ENCODE measurements around the gene BRD1. TPM values are rescaled to one million over a fixed set of nuclear protein-coding genes. Genes with fewer than 3 reads are reported as not detected.

BRD1 gene
- total RNA-seq, 1 experiment from 2014 or later: 31.3 TPM

DNA sequence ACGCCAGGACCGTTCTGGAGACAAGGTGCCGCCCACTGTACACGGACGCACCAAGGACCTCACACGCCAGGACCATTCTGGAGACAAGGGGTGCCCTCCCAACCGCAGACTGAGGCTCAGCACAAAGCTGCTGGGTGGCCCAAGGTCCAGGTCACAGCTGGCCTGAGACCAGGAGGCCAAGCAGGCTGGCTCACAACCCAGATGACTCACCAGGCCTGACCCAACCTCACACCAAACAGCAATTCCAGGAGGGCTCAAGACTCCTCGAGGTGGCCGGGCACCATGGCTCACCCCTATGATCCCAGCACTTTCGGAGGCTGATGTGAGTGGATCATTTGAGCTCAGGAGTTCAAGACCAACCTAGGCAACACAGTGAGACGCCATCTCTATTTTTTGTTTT, 14.8 kb downstream of the BRD1 start:
- Histone ChIP-seq H3K9me3 (ENCODE audit: control insufficient read depth in 1 of 2, insufficient read depth in 1 of 2, low read depth in 1 of 2, low read length in 2 of 2) (no peaks in the 10 kb centered on the region), H3K79me2 (ENCODE audit: insufficient read depth, low read length) (peaks cover 100% of the 10 kb centered on the region), H3K27me3 (ENCODE audit: insufficient read depth, low read length) (no peaks in the 10 kb centered on the region), H2AFZ (ENCODE audit: low read depth, low read length, poor library complexity, severe bottlenecking) (no peak overlapping the region), H3K36me3 (ENCODE audit: control insufficient read depth in 1 of 2, insufficient read depth in 2 of 2, low read length in 2 of 2) (peaks cover 9 to 15% of the 10 kb centered on the region in 2 experiments; a peak in 3 of 4 replicates), H3K4me3 (replicated peaks in 1 of 2; ENCODE audit: low read depth in 1 of 2, low read length in 2 of 2) (no peak overlapping the region), H3K9ac (ENCODE audit: low read length) (no peak overlapping the region), H3K4me1 (ENCODE audit: control insufficient read depth in 1 of 2, insufficient read depth in 2 of 2, low read length in 2 of 2) (peaks cover 0 to 17% of the 10 kb centered on the region in 2 experiments; a peak in 2 of 4 replicates), H3K9me2 (ENCODE audit: insufficient read depth) (no peaks in the 10 kb centered on the region), H3K27ac (ENCODE audit: low read depth, low read length) (no peak overlapping the region), H4K20me1 (ENCODE audit: insufficient read depth) (peaks cover 7% of the 10 kb centered on the region; the same call in 1 of the 2 replicates), H3K4me2 (ENCODE audit: low read length) (no peak overlapping the region)
- DNase-seq (ENCODE audit: low read depth, low spot score) (no peak), ATAC-seq (peak; percentile 32)
- intact Hi-C loops (cut with micrococcal nuclease): no loop called here
- TF ChIP-seq ZFX (IDR thresholded peaks at IDR 0.05) (no peak), JUND (IDR thresholded peaks at IDR 0.05) (no peak), POLR2A (IDR thresholded peaks at IDR 0.05; ENCODE audit: borderline replicate concordance, extremely low read depth, insufficient read depth, insufficient read length) (no peak), SP1 (IDR thresholded peaks at IDR 0.05; ENCODE audit: low read depth) (no peak), YY1 (IDR thresholded peaks at IDR 0.05; ENCODE audit: extremely low read depth, insufficient replicate concordance, low read depth, low read length) (no peak), SIN3A (IDR thresholded peaks at IDR 0.05; ENCODE audit: low read depth) (no peak)
- TF ChIP-seq, protein P1, sequence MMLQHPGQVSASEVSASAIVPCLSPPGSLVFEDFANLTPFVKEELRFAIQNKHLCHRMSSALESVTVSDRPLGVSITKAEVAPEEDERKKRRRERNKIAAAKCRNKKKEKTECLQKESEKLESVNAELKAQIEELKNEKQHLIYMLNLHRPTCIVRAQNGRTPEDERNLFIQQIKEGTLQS (IDR thresholded peaks at IDR 0.05): no peak
- TF ChIP-seq, protein P2, sequence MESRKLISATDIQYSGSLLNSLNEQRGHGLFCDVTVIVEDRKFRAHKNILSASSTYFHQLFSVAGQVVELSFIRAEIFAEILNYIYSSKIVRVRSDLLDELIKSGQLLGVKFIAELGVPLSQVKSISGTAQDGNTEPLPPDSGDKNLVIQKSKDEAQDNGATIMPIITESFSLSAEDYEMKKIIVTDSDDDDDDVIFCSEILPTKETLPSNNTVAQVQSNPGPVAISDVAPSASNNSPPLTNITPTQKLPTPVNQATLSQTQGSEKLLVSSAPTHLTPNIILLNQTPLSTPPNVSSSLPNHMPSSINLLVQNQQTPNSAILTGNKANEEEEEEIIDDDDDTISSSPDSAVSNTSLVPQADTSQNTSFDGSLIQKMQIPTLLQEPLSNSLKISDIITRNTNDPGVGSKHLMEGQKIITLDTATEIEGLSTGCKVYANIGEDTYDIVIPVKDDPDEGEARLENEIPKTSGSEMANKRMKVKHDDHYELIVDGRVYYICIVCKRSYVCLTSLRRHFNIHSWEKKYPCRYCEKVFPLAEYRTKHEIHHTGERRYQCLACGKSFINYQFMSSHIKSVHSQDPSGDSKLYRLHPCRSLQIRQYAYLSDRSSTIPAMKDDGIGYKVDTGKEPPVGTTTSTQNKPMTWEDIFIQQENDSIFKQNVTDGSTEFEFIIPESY (IDR thresholded peaks at IDR 0.05; ENCODE audit: extremely low read depth, insufficient replicate concordance, low read length): no peak
- BruUV-seq (replicated peaks): no TSS peak
- ChIA-PET RAD21 (ENCODE audit: low non-redundant PET in 1 of 2, low total read pairs in 2 of 2, uncharacterized antibody in 2 of 2, unreplicated experiment in 2 of 2) (no interaction called here), CTCF (no interaction called here), POLR2A (no interaction called here)
